Measurements from ENCODE around the gene PAGR1.

DNA sequence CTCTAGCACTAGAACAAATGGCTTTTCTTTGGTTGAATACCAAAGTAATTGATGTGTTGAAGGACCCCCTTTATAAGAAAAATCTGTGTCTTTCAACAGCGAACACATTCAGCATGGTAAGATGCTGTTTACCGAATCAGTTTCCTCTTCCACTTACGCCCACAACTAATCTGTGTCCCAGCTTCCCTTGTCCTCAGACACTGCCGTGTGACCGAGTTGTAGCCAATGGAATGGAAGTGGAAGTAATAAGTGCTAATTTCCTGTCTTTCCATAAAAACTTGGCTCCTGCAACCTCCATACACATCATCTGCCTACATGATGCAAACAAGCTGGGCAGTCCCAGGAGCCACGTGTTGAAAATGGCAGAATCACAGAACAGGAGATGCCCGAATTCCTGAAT, 36.7 kb downstream of the PAGR1 start:
- TF ChIP-seq, protein P1, sequence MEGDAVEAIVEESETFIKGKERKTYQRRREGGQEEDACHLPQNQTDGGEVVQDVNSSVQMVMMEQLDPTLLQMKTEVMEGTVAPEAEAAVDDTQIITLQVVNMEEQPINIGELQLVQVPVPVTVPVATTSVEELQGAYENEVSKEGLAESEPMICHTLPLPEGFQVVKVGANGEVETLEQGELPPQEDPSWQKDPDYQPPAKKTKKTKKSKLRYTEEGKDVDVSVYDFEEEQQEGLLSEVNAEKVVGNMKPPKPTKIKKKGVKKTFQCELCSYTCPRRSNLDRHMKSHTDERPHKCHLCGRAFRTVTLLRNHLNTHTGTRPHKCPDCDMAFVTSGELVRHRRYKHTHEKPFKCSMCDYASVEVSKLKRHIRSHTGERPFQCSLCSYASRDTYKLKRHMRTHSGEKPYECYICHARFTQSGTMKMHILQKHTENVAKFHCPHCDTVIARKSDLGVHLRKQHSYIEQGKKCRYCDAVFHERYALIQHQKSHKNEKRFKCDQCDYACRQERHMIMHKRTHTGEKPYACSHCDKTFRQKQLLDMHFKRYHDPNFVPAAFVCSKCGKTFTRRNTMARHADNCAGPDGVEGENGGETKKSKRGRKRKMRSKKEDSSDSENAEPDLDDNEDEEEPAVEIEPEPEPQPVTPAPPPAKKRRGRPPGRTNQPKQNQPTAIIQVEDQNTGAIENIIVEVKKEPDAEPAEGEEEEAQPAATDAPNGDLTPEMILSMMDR (IDR thresholded peaks at IDR 0.05), result no peak
- no peak for TF ChIP-seq POLR2A (IDR thresholded peaks at IDR 0.05)

Measured in lower leg skin (tissue), 3 donors.